Calu3 (cell line): ENCODE measurements around the gene OR4Q2. TPM values are rescaled to one million over a fixed set of nuclear protein-coding genes. Genes with fewer than 3 reads are reported as not detected.

Source experiments
- BruUV-seq: library from RNA; stranded (reverse); fragments of 400-500 nt; replicated peaks from 2 replicates; lab custom pipeline; 2021; lab: Mats Ljungman, UMichigan
- CTCF ChIA-PET: fragments of 300-600 bp; sonication (Branson Sonifier 250); formaldehyde crosslinking; loops from one replicate; lab custom pipeline; 2022; ENCODE audit warnings: antibody characterized with exemption; lab: Charles Lee
- DNase-seq: peaks from one replicate; pipeline ENCODE4 v3.0.0; 2022
- H3K27ac Mint-ChIP-seq: one replicate; pipeline ENCODE4 v1.8.0; 2022; ENCODE audit warnings: mixed read lengths; ENCODE audit not compliant: unreplicated experiment
- H3K27me3 Mint-ChIP-seq: one replicate; pipeline ENCODE4 v1.8.0; 2022; ENCODE audit warnings: mixed read lengths; ENCODE audit not compliant: unreplicated experiment
- H3K36me3 Mint-ChIP-seq: one replicate; pipeline ENCODE4 v1.8.0; 2022; ENCODE audit warnings: mild to moderate bottlenecking, moderate library complexity, mixed read lengths; ENCODE audit not compliant: insufficient read depth, unreplicated experiment
- H3K4me1 Mint-ChIP-seq: one replicate; pipeline ENCODE4 v1.8.0; 2022; ENCODE audit warnings: mild to moderate bottlenecking, low read depth, mixed read lengths; ENCODE audit not compliant: unreplicated experiment
- H3K4me3 Mint-ChIP-seq: one replicate; pipeline ENCODE4 v1.8.0; 2022; ENCODE audit warnings: mild to moderate bottlenecking, low read depth, moderate library complexity, mixed read lengths; ENCODE audit not compliant: unreplicated experiment
- H3K9me3 Mint-ChIP-seq: one replicate; pipeline ENCODE4 v1.8.0; 2022; ENCODE audit warnings: low read depth, mixed read lengths; ENCODE audit not compliant: unreplicated experiment
- CTCF ChIP-seq: fragments of 200-600 bp; IDR thresholded peaks from one replicate; pipeline ENCODE4 v1.8.0; 2022; ENCODE audit warnings: antibody characterized with exemption; ENCODE audit not compliant: unreplicated experiment
- intact Hi-C: fragments of 100-400 bp; cut with micrococcal nuclease; formaldehyde crosslinking; loops from one replicate; pipeline ENCODE4 v1.10.0; 2022; ENCODE audit not compliant: unreplicated experiment
- total RNA-seq: library from RNA; stranded (reverse); gene quantifications from 2 replicates; pipeline ENCODE4 v1.2.3, GENCODE V29; 2022

Gene OR4Q2
- total RNA-seq, 1 experiment from 2014 or later, result not detected

GRCh38 chr14:20002319-20002718, 356 bp downstream of the OR4Q2 start:
- H3K9me3 Mint-ChIP-seq, result peaks cover 2% of the 10 kb centered on the region
- H3K4me3 Mint-ChIP-seq, result no peak overlapping the region
- no TSS peak for BruUV-seq
- CTCF ChIA-PET, result no interaction called here
- H3K27me3 Mint-ChIP-seq, result no peaks in the 10 kb centered on the region
- no peaks in the 10 kb centered on the region for H3K36me3 Mint-ChIP-seq
- no peaks in the 10 kb centered on the region for H3K4me1 Mint-ChIP-seq
- no peak for TF ChIP-seq CTCF
- H3K27ac Mint-ChIP-seq, result no peak overlapping the region
- DNase-seq, result no peak
- intact Hi-C loops, result no loop called here

DNA sequence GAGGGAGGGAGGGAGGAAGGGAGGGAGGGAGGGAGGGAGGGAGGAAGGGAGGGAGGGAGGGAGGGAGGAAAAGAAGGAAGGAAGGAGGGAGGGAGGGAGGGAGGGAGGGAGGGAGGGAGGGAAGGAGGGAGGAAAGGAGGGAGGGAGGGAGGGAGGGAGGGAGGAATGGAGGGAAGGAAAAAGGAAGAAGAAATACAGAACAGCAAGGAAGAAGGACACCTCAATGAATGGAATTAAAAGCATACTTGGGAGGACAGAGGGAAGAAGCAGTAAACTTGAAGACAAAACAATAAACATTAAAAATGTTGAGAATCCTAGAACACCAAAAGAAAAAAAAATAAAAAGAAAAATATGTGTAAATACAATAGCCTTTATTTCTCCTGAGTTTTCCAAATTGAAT, 6.2 kb downstream of the OR4Q2 start:
- CTCF ChIA-PET, result no interaction called here
- H3K27ac Mint-ChIP-seq, result no peak overlapping the region
- no peak overlapping the region for H3K4me3 Mint-ChIP-seq
- no peak for TF ChIP-seq CTCF
- no TSS peak for BruUV-seq
- no peaks in the 10 kb centered on the region for H3K27me3 Mint-ChIP-seq
- no peaks in the 10 kb centered on the region for H3K4me1 Mint-ChIP-seq
- H3K36me3 Mint-ChIP-seq, result no peaks in the 10 kb centered on the region
- intact Hi-C loops, result no loop called here
- H3K9me3 Mint-ChIP-seq, result peaks cover 4% of the 10 kb centered on the region
- DNase-seq, result no peak

GRCh38 chr14:20019257-20019865, 17.4 kb downstream of the OR4Q2 start, which contains the start of gene OR4K14:
Gene OR4K14, minus strand, starts transcription at chr14:20019307. Its CDS starts 4,114 bp downstream, at chr14:20015193.
- no peak for DNase-seq
- no TSS peak for BruUV-seq
- no peaks in the 10 kb centered on the region for H3K27me3 Mint-ChIP-seq
- H3K4me3 Mint-ChIP-seq, result no peak within 1 kb of the TSS
- CTCF ChIA-PET, result no interaction called here
- peaks cover 2% of the 10 kb centered on the region for H3K9me3 Mint-ChIP-seq
- no peak within 1 kb of the TSS for H3K27ac Mint-ChIP-seq
- intact Hi-C loops, result no loop called here
- H3K4me1 Mint-ChIP-seq, result no peaks in the 10 kb centered on the region
- no peaks in the 10 kb centered on the region for H3K36me3 Mint-ChIP-seq
- TF ChIP-seq CTCF, result no peak

DNA sequence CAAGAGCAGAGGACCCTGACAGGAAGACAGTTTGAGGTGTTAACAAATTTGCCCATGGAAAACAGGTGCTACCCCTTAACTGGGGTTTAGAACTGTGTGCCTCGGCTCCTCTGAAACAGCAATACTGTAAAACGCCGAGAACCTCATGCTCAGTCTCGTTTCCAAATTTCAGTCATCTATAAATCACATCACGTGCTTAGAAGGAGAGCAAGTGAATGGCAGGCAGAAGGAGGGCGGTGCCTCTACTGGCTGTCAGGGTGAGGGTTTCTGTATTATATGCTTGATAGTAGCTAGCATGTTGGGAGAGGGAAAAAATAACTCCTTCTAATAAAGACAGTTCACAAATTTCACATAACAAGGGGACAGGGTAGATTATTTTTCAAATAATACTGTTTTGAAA, 29.1 kb downstream of the OR4Q2 start:
- no peak overlapping the region for H3K27ac Mint-ChIP-seq
- no peaks in the 10 kb centered on the region for H3K4me1 Mint-ChIP-seq
- TF ChIP-seq CTCF, result no peak
- H3K4me3 Mint-ChIP-seq, result no peak overlapping the region
- H3K27me3 Mint-ChIP-seq, result no peaks in the 10 kb centered on the region
- no peaks in the 10 kb centered on the region for H3K36me3 Mint-ChIP-seq
- intact Hi-C loops, result no loop called here
- H3K9me3 Mint-ChIP-seq, result no peaks in the 10 kb centered on the region
- CTCF ChIA-PET, result no interaction called here
- no TSS peak for BruUV-seq
- DNase-seq, result no peak
